ENCODE data around the gene ILKAP. TPM values are rescaled to one million over a fixed set of nuclear protein-coding genes. Genes with fewer than 3 reads are reported as not detected.

Gene ILKAP
- total RNA-seq, 6 experiments from 2014 or later = 9.8 to 24.3 (median 16.8) TPM

GRCh38 chr2:238233625-238234024, 30.1 kb upstream of the ILKAP start:
- DNase-seq (no peak), ATAC-seq (no peak)
- WGBS (ENCODE audit: insufficient coverage, low coverage, low lambda C conversion rate, missing lambda C conversion rate) = 84% methylated on average over 12 of the region's 12 CpGs
- H3K4me3 ChIP-seq = no peak overlapping the region
- H3K27ac ChIP-seq = no peak overlapping the region
- intact Hi-C loops (cut with DNase I) = no loop called here
- H3K27me3 ChIP-seq = no peaks in the 10 kb centered on the region
- TF ChIP-seq, protein P1, sequence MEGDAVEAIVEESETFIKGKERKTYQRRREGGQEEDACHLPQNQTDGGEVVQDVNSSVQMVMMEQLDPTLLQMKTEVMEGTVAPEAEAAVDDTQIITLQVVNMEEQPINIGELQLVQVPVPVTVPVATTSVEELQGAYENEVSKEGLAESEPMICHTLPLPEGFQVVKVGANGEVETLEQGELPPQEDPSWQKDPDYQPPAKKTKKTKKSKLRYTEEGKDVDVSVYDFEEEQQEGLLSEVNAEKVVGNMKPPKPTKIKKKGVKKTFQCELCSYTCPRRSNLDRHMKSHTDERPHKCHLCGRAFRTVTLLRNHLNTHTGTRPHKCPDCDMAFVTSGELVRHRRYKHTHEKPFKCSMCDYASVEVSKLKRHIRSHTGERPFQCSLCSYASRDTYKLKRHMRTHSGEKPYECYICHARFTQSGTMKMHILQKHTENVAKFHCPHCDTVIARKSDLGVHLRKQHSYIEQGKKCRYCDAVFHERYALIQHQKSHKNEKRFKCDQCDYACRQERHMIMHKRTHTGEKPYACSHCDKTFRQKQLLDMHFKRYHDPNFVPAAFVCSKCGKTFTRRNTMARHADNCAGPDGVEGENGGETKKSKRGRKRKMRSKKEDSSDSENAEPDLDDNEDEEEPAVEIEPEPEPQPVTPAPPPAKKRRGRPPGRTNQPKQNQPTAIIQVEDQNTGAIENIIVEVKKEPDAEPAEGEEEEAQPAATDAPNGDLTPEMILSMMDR (IDR thresholded peaks at IDR 0.05) = no peak
- no peak for TF ChIP-seq POLR2A (IDR thresholded peaks at IDR 0.05)
- no peaks in the 10 kb centered on the region for H3K9me3 ChIP-seq
- no peaks in the 10 kb centered on the region for H3K36me3 ChIP-seq
- no peaks in the 10 kb centered on the region for H3K4me1 ChIP-seq

DNA sequence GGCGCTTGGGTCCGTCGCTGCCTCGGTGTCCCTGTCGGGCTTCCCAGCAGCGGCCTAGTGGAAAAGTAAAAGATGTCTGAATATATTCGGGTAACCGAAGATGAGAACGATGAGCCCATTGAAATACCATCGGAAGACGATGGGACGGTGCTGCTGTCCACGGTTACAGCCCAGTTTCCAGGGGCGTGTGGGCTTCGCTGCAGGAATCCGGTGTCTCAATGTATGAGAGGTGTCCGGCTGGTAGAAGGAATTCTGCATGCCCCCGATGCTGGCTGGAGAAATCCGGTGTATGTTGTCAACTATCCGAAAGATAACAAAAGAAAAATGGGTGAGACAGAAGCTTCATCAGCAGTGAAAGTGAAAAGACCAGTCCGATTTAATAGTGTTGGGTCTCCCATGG, 28.3 kb upstream of the ILKAP start:
- TF ChIP-seq, protein P1 (IDR thresholded peaks at IDR 0.05) = no peak
- TF ChIP-seq POLR2A (IDR thresholded peaks at IDR 0.05) = no peak
- H3K9me3 ChIP-seq = no peaks in the 10 kb centered on the region
- H3K27me3 ChIP-seq = no peaks in the 10 kb centered on the region
- H3K27ac ChIP-seq = no peak overlapping the region
- intact Hi-C loops (cut with DNase I) = no loop called here
- 54% methylated on average over 21 of the region's 21 CpGs for WGBS (ENCODE audit: insufficient coverage, low coverage, low lambda C conversion rate, missing lambda C conversion rate)
- H3K36me3 ChIP-seq = no peaks in the 10 kb centered on the region
- H3K4me1 ChIP-seq = no peaks in the 10 kb centered on the region
- H3K4me3 ChIP-seq = no peak overlapping the region
- no peak for DNase-seq
- no peak for ATAC-seq

DNA sequence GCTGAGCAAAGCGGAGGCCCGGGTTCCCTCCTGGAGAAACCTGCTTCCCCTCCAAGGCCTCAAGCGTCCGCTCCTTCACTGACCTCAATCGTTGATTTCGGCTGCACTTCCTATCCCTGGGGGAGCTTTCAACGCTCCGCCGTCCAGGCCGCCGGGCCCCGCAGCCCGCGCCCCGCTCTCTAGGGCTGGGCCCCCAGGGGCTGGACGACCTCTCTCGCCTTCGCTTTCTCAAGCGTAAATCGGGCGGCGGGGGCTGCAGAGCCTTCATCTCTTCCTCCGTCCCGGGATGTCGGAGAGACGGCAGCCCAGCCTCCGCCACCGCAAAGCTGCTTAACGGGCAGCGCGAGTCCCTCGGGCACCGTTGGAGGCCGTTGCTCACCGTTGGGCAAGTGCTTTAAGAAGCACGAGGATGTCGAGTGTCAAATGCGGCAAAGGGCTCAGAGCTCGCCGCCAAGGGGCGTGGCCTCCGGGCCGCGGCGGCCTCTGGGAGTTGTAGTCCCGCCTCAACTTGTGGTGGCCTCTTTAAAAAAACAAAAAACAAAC, 27.8 kb upstream of the ILKAP start:
- Histone ChIP-seq H3K27me3 (no peaks in the 10 kb centered on the region), H3K36me3 (no peaks in the 10 kb centered on the region), H3K4me3 (peak overlapping the region; percentile 30 to 62 (median 51)), H3K4me1 (no peaks in the 10 kb centered on the region), H3K9me3 (no peaks in the 10 kb centered on the region), H3K27ac (no peak overlapping the region)
- no peak for TF ChIP-seq POLR2A (IDR thresholded peaks at IDR 0.05)
- TF ChIP-seq, protein P1 (IDR thresholded peaks at IDR 0.05) = no peak
- intact Hi-C loops (cut with DNase I) = no loop called here
- ATAC-seq = peak; percentile 64 to 92 (median 79)
- WGBS (ENCODE audit: insufficient coverage, low coverage, low lambda C conversion rate, missing lambda C conversion rate) = 3% methylated on average over 19 of the region's 46 CpGs
- peak in 2 of 3 donors; percentile 51 to 84 for DNase-seq

- Histone ChIP-seq H3K27ac (no peak overlapping the region), H3K4me3 (peak overlapping the region in 1 of 3 donors; percentile 62), H3K4me1 (no peaks in the 10 kb centered on the region), H3K36me3 (no peaks in the 10 kb centered on the region), H3K9me3 (no peaks in the 10 kb centered on the region), H3K27me3 (no peaks in the 10 kb centered on the region)
- ATAC-seq = no peak
- WGBS (ENCODE audit: insufficient coverage, low coverage, low lambda C conversion rate, missing lambda C conversion rate) = 94% methylated on average over 3 of the region's 5 CpGs
- no peak for DNase-seq
- TF ChIP-seq POLR2A (IDR thresholded peaks at IDR 0.05) = no peak
- TF ChIP-seq, protein P1 (IDR thresholded peaks at IDR 0.05) = no peak
- intact Hi-C loops (cut with DNase I) = no loop called here
Measured at GRCh38 chr2:238230699-238231098, 27.2 kb upstream of the ILKAP start.

DNA sequence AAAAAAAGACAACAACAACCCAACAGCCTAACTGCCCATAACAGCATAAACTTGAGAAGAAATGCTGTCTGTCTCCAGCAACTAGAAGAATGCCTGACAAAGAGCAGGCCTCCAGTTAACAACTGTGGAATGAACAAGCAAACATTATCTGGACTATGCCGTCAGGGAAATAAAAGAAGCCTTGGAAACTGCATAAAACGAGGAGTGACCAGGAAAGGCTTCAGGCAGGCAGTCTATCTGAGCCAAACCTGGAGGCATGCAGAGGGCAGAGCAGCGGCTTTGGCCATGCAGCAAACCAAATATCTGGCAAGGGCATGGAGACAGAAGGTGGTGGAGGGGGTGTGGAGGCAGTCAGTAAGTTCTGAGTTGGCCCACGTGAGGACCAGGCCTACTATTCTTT, 25.2 kb upstream of the ILKAP start:
- ATAC-seq = no peak
- H3K27me3 ChIP-seq = no peaks in the 10 kb centered on the region
- DNase-seq = no peak
- H3K36me3 ChIP-seq = no peaks in the 10 kb centered on the region
- no peak overlapping the region for H3K4me3 ChIP-seq
- WGBS (ENCODE audit: insufficient coverage, low coverage, low lambda C conversion rate, missing lambda C conversion rate) = 70% methylated on average over 3 of the region's 4 CpGs
- TF ChIP-seq, protein P1 (IDR thresholded peaks at IDR 0.05) = no peak
- no peak for TF ChIP-seq POLR2A (IDR thresholded peaks at IDR 0.05)
- H3K27ac ChIP-seq = no peak overlapping the region
- intact Hi-C loops (cut with DNase I) = no loop called here
- H3K4me1 ChIP-seq = no peaks in the 10 kb centered on the region
- H3K9me3 ChIP-seq = no peaks in the 10 kb centered on the region
